Muscle of arm (tissue), 12 donors: ENCODE results near the gene NR5A2. TPM values are rescaled to one million over a fixed set of nuclear protein-coding genes. Genes with fewer than 3 reads are reported as not detected.

Source experiments
- DNase-seq: peaks from one replicate; pipeline ENCODE4 v3.0.0-alpha.2; 2013
- polyA plus RNA-seq, 12 donors: library from polyadenylated mRNA; unstranded; fragments of 120-200 nt; gene quantifications; one replicate each; pipeline ENCODE4 v1.2.1, GENCODE V29; 2013; ENCODE audit not compliant: insufficient read length in 12 of 12

The NR5A2 gene
- polyA plus RNA-seq, 12 donors = 2.3 to 13.1 (median 2.9) TPM; not detected in 1

DNA sequence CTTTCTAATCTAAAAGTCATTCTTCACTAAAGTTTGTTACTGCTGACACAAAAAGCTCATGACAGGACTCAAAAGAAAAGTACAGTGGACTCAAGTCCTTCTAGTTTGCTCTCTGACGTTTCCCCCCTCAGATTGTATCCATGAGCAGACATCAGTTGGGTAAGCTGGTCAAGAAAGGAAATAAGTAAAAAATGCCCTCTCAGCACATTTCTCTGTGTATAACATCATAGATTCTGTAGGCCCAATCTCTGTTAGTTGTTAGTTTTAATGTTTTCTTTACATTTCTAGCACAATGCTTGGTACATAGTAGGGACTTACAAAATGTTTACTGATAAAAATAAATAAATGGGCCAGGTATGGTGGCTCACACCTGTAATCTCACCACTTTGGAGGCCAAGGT is 96.8 kb downstream of the NR5A2 start:
- no peak for DNase-seq

DNA sequence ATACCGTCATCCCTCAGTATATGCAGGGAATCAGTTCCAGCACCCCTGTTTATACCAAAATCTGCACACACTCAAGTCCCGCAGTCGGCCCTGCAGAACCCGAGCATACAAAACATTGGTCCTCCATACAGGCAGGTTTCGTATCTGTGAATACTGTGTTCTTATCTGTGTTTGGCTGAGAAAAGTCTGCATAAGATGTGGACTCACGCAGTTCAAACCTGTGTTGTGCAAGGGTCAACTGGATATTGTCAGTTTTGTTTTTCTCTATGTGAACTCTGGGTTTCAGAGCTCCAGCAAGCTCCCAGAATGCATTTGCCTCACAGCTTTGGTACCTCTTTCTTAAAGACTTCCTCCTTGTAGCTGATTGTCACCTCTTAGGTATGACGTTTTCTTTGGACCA is 100.6 kb downstream of the NR5A2 start:
- no peak for DNase-seq

DNA sequence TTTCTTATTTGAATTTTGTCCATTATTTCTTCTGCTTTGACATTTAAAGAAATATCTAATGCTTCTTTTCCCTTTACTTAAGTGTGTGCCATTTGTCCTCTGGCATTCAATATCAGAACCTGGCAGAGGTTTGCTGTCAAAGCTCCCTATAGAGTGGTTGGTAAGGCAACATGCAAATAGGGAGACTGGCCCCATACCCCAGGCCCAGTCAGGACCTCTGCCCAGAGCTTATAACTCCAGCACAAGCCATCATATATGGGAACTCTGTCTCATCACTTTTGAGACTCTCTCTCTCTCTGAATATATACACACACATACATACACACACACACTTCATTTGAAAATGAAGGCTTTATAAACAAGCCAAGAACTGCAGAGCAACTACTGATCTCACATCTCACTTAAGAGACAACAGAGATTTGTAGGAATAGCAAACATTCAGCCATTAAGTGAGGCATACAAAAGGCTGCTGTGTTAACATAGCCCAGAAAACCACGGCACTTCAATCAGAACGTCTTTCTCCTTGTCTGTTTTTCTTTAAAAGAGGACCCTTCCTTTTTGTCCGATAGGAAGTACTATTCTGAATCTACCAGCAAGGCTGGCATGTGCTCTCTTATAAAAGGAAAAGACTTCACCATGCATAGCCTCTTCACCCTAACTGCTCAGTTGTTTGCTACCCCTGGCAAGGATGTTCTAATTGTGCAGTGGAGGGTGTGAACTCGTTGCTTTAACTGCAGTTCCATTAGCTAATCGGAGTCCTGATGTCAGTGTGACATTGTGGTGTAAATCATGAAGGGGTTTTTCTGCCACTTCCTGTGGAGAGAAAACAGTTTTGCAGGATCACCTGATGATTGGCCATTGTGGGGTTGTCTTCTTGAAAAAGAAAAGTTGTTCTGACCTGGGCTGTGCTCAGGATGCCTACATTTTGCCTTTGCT is 101.7 kb downstream of the NR5A2 start:
- no peak for DNase-seq

DNA sequence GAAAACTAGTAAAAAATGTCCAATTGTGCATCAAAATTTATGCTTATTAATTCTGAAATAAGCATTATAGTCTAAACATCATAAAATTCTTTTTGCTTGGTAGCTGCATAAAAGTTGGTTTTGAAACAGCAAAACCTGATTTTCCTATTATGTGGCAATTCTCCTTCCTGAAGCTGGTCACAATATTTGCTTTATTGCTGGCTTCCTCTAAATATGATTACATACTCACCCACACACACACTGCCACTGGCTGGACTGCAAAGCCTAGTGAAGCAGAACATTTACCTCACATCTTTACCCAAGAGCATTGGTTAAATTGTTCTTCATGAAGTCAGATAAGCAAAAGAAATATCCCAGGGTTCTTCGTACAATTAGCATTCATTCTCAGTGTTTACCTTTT is 103.0 kb downstream of the NR5A2 start:
- no peak for DNase-seq

DNA sequence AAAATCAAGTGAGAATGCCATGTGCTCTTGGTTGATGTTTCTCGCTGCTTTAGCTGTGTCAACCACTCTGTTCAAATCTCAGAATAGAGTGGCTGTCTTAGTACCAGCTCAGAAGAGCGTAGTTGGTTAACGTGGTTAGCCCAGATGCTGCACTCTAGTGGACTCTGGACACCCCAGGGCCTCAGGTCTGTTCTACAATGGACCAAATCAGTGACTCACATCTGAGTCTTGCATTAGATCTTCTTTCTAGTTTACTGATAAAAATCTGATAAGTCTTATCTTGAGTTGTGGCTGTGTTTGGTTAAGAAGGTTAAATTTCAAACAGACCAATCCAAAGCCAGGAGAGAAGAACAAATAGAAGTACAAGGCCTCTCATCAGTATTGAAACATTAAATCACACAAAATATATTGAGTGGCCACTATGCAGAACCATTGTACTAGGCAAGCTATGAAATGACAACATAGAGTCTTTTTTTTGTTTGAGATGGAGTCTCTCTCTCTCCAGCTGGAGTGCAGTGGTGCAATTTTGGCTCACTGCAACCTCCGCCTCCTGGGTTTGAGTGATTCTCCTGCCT is 104.1 kb downstream of the NR5A2 start:
- no peak for DNase-seq

DNA sequence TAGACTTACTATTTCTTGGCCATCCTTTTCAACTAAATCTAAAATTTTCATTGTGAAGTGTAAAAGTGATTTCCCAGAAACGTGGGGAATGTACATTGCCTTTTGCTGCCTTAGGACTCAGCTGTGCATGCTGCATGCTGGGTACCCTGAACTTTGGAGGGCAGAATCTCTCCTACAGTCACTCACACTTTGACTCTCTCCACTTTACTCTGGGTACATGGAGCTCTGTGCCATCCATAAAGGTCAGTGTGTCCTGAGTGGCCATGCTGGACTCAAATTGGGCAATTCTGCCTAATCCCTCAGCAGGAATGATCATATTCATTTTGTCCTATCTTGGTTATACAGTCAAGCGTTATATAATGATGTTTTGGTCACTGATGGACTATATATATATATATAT is 105.6 kb downstream of the NR5A2 start:
- DNase-seq = no peak

DNA sequence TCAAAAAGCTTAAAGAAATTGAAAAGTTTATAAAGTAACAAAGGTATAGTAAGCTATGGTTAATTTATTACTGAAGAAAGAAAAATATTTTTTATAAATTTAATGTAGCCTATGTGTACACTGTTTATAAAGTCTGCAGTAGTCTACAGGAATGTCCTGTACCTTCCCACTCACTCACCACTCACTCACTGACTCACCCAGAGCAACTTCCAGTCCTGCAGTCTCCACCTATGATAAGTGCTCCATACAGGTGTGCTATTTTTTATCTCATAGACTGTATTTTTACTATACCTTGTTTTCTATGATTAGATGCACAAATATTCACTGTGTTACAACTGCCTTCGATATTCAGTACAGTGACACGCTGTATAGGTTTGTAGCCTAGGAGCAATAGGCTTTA is 106.6 kb downstream of the NR5A2 start:
- DNase-seq = no peak

DNA sequence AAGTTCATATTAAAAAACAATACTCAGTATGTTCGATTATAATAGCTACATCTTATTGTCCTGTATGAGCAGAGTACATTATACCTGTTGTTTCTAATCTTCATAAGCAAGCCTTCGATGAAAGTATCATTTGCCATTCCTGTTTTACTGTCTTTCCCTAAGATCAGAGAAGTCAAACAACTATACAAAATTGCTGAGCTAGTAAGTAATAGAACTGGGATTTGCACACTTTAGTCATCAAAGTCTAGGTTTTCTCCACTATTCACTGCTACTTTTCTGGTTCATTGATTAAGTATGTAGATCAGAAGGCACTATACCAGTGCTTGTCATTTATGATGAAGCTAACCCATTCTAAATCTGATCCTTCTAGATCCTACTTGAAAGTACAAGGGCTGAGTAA is 108.9 kb downstream of the NR5A2 start:
- DNase-seq = no peak

DNA sequence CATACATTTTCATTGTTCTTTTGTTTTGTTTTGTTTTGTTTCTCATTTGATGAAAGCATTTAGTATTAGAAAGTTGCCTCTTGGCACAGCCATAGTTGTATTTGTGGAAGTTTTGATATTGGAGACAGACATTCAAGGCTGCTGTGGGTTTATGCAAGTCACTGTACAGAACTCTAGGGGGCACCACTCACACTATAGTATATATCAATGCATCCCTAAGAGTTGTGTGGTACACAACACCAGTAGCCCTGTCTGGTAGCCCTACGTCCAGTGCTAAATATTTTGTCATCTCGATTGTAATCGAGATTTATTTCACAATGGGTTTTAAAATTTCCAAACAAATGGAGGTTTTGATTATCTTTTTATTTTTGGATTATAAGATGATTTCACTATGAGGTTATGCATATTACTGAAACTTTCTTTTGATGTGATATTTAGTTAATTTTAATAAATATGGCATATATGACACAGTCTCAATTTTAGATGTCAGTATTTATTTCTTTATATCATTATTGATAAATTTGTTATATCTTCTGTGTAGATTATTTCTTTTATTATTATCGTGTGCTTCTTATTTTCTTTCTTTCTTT is 112.2 kb downstream of the NR5A2 start:
- no peak for DNase-seq

DNA sequence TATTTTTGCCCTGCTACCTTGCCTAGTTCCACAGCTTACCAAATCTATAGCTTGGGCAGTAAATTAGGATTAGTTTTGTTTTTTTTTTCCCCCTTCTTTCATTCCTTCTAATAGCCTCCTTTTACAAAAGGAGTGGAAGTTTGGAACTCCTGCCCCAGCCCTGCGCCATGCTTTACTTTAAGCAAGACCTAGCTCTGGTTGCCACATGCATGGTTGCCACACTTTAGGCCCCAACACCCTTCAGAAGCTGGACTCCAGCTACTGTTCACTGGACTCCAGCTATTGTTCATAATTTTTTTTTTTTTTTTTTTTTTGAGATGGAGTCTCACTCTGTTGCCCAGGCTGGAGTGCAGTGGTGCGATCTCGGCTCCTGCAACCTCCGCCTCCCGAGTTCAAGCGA is 115.8 kb downstream of the NR5A2 start:
- DNase-seq = no peak

DNA sequence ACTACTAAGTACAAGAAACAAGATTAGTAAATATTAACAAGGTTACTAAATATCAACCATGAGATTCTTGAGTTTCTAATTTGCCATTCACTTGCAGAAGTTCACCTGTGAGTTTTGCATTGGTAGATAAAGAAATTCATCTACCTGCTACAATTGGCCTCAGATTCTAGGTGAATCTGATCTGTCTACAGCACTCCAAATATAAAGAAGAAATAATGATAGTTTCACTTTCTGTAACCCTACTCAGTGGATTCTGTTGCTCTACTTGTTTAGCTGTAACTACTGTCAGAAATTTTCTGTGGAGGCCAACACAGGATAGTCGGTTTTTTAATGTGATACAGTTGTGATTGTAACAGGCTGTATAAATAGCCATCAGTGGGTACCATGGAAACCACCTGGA is 118.6 kb downstream of the NR5A2 start:
- no peak for DNase-seq

DNA sequence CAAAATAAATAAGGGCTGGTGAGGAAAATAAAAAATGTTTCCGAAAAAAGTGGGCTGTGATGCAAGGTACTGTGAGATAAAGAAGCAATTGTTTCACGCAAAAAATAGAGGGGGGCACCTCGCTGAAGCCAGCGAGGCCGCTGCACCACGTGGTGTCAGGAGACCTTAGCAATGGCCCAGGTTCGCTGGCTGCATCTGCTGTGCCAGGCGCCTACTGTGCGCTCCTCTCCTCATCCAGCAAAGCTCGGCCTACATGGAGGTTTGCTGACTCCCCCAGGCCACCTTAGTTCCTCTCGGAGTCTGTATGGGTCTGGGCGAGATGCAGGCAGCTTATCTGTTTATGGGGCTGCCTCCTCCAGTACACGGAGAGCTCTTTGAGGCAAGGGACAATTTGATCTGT is 119.6 kb downstream of the NR5A2 start:
- DNase-seq = no peak

DNA sequence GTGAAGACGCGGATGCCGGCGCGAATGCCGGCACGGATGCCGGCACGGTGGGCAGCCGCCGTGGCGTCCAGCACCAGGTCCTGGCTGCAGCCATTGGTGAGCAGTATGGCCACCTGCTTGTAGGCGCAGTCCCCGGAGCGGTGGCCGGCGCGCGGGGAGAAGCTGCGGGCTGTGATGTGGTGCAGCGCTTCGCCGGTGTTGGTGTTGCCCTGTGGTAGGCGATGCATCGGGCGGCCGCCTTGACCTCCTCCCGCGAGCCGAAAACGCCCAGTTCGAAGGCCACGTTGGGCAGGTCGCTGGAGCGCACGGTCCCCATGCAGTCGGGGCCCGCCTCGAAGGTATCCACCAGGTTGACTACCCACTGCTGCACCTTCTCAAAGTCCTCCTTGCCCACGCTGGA is 120.2 kb downstream of the NR5A2 start:
- DNase-seq = no peak

DNA sequence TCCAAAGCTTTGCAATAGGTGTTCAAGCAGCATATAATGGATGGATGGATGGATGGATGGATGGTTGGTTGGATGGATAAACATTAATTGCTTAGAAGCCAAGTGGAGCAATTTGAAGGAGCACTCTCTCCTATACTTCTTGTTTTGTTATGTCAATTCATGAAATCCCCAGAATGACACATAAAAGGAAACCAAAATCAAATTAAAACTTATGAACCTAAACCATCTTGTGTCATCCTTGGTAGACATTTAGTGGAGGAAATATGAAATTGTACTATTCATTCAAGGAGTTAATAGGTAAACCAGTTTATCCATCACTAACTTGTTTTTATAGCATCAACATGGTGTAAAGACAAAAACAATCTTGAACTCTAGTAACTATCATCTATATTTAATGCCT is 122.5 kb downstream of the NR5A2 start:
- no peak for DNase-seq

DNA sequence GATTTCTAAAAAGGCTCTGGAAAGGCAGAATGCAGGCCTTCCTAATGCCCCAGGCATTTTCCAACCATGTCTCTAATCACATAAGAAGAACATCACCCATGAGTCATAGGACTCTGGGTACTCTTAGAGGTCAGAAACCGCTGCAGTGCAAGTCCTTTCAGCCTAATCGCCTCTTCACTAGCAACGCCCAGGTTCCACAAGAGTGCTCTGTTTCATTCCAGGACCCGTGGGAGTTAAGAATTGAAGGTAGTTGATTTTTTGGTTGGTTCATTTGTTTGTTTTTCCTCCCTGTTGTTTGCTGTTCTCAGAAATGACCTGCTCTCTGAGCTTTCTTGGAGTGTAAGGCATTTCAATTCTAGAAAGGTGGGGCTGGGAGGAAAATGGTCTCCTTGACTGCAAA is 123.2 kb downstream of the NR5A2 start:
- DNase-seq = no peak

DNA sequence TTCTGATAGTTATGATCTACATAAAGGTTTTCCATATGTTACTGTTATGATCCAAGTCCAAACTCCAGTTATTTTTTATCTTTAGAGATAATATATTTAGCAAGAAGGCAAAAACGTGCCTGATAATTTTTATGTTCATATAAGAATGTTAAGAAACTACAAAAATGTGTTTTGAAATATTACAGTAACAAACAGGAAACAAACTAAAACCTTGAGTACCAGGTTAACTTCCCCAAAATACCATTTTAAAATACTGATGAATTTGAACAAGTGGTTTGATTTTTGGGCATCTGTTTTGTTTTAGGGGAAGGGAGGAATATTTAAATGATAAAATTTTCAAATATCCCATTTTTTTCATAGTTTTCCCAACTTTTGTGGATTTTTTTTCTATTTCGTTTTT is 124.8 kb downstream of the NR5A2 start:
- DNase-seq = no peak

DNA sequence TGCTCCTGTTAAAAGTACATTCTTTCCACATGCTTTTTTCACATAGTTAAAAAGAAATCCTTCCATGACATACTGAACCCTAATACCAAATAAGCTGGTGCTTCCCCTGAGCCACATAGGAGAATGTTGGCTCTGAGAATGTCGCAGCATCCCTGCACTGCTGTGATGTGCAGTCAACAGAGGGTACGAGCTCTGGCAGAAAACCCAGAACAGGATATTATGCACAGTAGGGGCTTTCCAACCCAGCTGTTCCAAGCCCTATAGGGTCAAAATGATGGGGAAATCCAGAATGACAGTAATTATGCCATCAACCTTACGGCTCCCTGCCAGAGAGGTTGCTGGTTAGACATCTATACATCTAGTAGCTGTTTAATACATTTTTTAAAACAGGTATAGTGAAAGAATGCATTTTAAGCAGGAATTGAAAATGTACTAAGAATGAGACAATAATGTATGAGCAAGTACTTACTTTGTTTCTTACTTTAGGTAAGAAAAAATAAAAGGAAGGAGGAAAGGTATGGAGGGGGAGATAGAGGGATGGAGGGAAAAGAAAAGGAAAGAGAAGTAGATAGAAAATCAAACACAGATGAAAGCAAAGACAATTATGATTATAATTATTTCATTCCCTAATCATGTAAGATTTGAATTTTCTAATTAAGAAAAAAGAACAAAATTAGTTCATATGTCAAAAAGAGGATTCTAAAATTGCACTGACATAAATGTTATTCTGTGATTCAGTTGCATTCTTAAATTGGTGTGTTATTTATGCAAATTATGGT is 126.0 kb downstream of the NR5A2 start:
- no peak for DNase-seq

DNA sequence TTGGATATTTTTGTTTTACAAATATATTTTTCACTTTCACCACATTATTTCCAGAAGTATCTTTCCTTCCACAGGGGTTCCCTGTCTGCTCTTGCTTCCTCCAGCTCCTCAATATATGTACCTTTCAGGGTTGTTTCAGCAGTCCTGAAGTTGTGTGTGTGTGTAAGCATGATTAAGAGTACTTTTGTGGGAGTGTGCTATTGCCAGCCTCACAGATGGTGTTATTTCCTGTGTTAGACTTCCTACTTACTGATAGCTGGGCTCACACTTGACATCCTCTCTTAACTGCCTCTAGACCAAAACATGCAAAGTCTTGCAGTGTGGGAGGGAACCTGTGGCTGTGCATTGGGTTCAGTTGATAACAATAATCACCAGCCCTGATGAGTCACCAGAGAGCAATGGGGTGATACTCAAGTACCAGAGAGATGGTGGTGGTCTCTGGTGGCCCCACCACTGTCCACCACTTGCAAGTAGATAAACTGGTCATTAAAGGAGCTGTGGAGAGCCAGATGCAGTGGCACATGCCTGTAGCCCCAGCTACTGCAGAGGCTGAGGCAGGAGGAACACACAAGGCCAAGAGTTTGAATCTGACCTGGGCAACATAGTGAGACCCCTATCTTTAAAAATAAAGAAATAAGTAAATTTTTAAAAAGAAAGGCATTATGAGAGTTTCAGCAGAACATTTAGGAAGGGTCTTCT is 126.7 kb downstream of the NR5A2 start:
- no peak for DNase-seq

DNA sequence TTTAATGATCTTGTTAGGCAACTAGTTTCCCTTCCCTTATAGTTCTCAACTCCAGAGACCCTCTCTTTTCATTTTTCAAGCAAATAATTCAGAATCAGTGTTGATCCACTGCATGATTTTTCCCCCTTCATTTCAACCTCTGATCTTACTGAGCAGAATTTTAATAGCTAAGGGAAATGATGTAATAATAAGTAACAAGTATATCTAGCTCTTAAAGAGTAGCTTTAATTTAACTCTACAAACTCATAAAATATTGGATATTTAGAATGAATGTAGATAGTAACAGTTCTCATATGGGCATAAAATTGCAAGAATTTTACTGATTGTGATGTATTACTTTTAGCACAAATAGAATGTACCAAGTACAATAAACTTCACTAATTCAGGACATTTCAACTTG is 130.2 kb downstream of the NR5A2 start:
- no peak for DNase-seq

DNA sequence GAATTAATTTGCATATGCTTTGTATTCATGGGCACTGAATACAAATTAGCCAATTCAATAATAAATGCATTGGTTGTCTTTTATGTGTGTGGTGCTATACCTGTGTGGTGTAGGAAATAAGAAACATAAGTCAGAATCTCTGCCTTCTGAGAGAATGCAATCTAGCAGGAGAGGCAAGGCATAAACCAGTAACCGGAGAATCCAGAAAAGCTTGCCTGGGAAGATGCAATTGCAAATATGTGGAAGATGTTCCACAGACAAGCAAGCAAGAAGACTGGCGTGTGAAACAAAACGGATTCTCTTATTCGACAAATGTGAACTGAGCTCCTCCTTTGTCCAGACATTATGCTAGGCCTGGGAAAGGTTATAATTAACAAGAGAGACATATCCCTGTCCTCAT is 134.3 kb downstream of the NR5A2 start:
- DNase-seq = no peak

DNA sequence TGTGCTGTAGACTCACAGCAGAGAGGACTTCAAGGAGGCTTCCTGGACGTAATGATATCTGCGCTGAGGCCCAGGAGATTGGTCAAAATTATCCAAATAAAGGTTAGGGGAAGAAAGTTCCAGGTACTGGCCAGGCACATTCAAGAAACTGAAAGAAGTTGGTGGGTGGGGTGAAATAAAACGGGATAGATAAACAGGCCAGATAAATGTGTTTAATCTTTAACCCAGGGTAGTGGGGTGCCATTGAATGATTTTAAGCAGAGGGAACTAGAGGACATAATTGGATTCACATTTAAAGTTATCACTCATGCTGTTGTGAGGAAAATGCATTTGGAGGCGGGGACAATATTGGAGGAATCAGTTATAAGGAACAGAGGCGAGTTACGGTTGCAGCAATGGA is 134.7 kb downstream of the NR5A2 start:
- DNase-seq = no peak

DNA sequence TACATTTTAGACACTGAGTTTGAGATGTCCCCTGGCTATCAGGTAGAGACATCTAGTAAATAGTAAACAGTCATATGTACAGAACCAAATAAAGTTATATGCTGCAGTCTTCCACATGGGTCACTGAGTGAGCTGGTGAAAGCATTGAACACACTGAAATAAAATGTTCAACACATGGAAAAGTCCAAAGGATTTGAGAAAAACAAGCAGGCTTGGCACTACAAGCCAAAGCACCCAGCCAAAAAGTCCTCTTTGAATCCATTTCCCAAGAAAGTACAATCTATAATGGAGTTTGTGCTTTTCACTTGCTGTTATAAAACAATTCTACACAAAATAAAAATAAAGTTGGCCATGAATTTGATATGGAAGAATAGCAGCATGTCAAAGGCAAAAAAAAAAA is 135.4 kb downstream of the NR5A2 start:
- DNase-seq = no peak
